Measurements from ENCODE around the gene MPRIP.

DNA sequence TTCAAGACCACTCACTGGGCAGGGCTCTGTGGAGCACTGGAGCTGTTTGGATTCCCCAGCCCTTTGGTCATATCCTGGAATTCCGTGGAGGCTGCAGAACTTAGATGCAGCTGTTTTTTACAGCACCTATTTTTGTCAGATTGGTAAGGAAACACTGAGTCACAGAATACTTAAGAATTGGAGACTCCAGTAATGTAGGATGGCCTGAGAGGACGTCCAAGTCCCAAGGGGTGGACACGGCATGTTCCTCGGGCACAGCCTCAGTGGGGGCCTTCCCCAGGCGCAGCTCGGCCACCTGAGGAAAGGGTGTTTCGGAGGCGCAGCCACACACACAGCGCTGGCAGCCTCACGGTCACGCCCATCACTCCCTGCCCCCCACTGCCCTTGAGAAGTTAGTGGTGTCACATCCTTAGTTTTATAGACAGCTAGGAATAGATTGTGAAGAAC is 149.1 kb downstream of the MPRIP start:
- TF ChIP-seq, protein P1, sequence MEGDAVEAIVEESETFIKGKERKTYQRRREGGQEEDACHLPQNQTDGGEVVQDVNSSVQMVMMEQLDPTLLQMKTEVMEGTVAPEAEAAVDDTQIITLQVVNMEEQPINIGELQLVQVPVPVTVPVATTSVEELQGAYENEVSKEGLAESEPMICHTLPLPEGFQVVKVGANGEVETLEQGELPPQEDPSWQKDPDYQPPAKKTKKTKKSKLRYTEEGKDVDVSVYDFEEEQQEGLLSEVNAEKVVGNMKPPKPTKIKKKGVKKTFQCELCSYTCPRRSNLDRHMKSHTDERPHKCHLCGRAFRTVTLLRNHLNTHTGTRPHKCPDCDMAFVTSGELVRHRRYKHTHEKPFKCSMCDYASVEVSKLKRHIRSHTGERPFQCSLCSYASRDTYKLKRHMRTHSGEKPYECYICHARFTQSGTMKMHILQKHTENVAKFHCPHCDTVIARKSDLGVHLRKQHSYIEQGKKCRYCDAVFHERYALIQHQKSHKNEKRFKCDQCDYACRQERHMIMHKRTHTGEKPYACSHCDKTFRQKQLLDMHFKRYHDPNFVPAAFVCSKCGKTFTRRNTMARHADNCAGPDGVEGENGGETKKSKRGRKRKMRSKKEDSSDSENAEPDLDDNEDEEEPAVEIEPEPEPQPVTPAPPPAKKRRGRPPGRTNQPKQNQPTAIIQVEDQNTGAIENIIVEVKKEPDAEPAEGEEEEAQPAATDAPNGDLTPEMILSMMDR (IDR thresholded peaks at IDR 0.05): no peak
- no peak for TF ChIP-seq POLR2A (IDR thresholded peaks at IDR 0.05)
